Activated CD8-positive, alpha-beta T cell treated with anti-CD3 and anti-CD28 coated beads for 36 hours (primary cell): ENCODE results near the gene PINK1. TPM values are rescaled to one million over a fixed set of nuclear protein-coding genes. Genes with fewer than 3 reads are reported as not detected.

Source experiments
- ATAC-seq: fragments of 200-7000 bp; cut with Tn5 transposase; one replicate; pipeline ENCODE4 v1.10.0; 2021; ENCODE audit warnings: mild to moderate bottlenecking, moderate library complexity
- CTCF ChIA-PET: fragments of 350-600 bp; sonication (Branson Sonifier 250); formaldehyde crosslinking; loops from one replicate; lab custom pipeline; 2021; ENCODE audit warnings: antibody characterized with exemption; lab: Charles Lee
- POLR2A ChIA-PET: fragments of 350-600 bp; sonication (Branson Sonifier 250); formaldehyde crosslinking; loops from one replicate; lab custom pipeline; 2021; ENCODE audit warnings: antibody characterized with exemption; lab: Charles Lee
- DNase-seq: peaks from one replicate; pipeline ENCODE4 v3.0.0-alpha.2; 2020
- H3K27ac Mint-ChIP-seq: one replicate; pipeline ENCODE4 v1.8.0; 2021; ENCODE audit warnings: mild to moderate bottlenecking, mixed read lengths
- H3K27me3 Mint-ChIP-seq: one replicate; pipeline ENCODE4 v1.8.0; 2021; ENCODE audit warnings: mixed read lengths
- H3K36me3 Mint-ChIP-seq: one replicate; pipeline ENCODE4 v1.8.0; 2021; ENCODE audit warnings: low read depth, mixed read lengths
- H3K4me1 Mint-ChIP-seq: one replicate; pipeline ENCODE4 v1.8.0; 2021; ENCODE audit warnings: low read depth, mixed read lengths
- H3K4me3 Mint-ChIP-seq: one replicate; pipeline ENCODE4 v1.8.0; 2021; ENCODE audit warnings: mild to moderate bottlenecking, moderate library complexity, mixed read lengths
- H3K9me3 Mint-ChIP-seq: one replicate; pipeline ENCODE4 v1.8.0; 2021; ENCODE audit warnings: mixed read lengths
- intact Hi-C: fragments of 100-400 bp; cut with micrococcal nuclease; formaldehyde crosslinking; loops from one replicate; pipeline ENCODE4 v1.10.0; 2022
- total RNA-seq, 2 experiments: library from RNA; stranded (reverse); gene quantifications; one replicate each; pipeline ENCODE4 v1.2.3, GENCODE V29; 2021
- TF ChIP-seq, protein P1 (sequence below): fragments of 200-600 bp; IDR thresholded peaks from one replicate; pipeline ENCODE4 v1.8.0; 2022; ENCODE audit warnings: antibody characterized with exemption, mild to moderate bottlenecking

PINK1 gene
- total RNA-seq, 2 experiments from 2014 or later: 2.7 to 3.3 TPM

- Mint-ChIP-seq H3K4me3 (no peak overlapping the region), H3K27ac (no peak overlapping the region), H3K36me3 (no peaks in the 10 kb centered on the region), H3K9me3 (no peaks in the 10 kb centered on the region), H3K27me3 (no peaks in the 10 kb centered on the region), H3K4me1 (no peaks in the 10 kb centered on the region)
- POLR2A ChIA-PET: no interaction called here
- DNase-seq (no peak), ATAC-seq (no peak)
- intact Hi-C loops: no loop called here
- CTCF ChIA-PET: interaction anchor here (8.8 kb wide), 1 partner anchor 494 kb away, joined by 104 read pairs; no protein-coding TSS in a partner anchor
- TF ChIP-seq, protein P1, sequence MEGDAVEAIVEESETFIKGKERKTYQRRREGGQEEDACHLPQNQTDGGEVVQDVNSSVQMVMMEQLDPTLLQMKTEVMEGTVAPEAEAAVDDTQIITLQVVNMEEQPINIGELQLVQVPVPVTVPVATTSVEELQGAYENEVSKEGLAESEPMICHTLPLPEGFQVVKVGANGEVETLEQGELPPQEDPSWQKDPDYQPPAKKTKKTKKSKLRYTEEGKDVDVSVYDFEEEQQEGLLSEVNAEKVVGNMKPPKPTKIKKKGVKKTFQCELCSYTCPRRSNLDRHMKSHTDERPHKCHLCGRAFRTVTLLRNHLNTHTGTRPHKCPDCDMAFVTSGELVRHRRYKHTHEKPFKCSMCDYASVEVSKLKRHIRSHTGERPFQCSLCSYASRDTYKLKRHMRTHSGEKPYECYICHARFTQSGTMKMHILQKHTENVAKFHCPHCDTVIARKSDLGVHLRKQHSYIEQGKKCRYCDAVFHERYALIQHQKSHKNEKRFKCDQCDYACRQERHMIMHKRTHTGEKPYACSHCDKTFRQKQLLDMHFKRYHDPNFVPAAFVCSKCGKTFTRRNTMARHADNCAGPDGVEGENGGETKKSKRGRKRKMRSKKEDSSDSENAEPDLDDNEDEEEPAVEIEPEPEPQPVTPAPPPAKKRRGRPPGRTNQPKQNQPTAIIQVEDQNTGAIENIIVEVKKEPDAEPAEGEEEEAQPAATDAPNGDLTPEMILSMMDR: no peak
Measured at GRCh38 chr1:20700636-20701215, 67.5 kb downstream of the PINK1 start.

Other genes with a start within 250 kb of the PINK1 start
- under 1 TPM; 0.67 to 0.86 TPM for gene CAMK2N1, start 147.2 kb upstream of the PINK1 start, total RNA-seq
- gene MUL1, start 125.3 kb upstream of the PINK1 start, total RNA-seq: 10 to 100 TPM; 11.9 to 12.0 TPM
- gene FAM43B, start 80.9 kb upstream of the PINK1 start, total RNA-seq: not detected
- not detected for gene CDA, start 44.4 kb upstream of the PINK1 start, total RNA-seq
- 100 to 1,000 TPM; 140 to 159 TPM for gene DDOST, start 27.9 kb downstream of the PINK1 start, total RNA-seq
- not detected for gene KIF17, start 84.5 kb downstream of the PINK1 start, total RNA-seq
- 1 to 10 TPM; 1.3 to 1.6 TPM for gene SH2D5, start 99.2 kb downstream of the PINK1 start, total RNA-seq
- gene HP1BP3, start 153.8 kb downstream of the PINK1 start, total RNA-seq: 100 to 1,000 TPM; 219 to 224 TPM